Kidney glomerular epithelial cell (primary cell): ENCODE measurements around the gene GEMIN5.
A peak's percentile ranks its signal among the peaks of the same experiment; 100 is the strongest.

Experiments used
- DNase-seq: peaks from one replicate; lab custom pipeline; 2025; lab: John Stamatoyannopoulos, UW

GEMIN5 gene

DNA sequence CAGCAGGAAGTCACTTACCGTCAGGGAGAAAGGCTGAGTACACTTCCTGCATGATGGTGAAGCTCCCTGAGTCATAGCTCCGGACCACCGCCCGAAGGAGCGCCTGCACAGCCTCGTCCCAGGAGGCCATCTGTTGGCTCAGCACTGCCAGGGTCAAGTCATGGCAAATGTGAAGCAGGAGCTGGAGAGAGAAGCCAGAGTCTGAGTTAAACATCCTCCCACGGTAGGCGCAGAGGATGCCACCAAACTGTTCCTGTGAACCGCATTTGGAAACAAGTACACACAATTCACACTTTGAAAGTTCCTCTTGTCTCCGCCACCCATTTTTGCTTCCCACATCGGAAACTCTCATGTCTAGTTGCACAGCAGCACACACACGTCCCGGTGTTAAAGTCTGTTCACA lies 45.6 kb downstream of the GEMIN5 start:
- no peak for DNase-seq

DNA sequence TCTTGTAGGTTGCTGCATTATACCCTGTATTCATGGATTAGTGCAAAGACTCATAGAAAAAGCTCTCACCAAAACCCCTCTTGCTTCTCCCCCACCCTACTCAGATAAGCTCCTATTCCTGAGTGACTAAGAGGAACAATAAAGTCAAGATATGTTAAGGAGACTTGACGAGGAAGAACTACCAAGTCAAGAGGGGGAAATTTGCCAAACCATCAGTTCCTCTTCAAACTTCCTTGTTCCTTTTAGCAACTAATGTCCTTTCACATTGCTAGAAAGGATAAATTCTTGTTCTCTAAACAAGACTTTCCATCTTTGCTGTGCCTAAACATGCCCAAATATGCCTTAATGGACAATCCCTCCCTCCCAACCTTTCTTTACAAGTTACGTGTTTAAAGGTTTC lies 52.6 kb downstream of the GEMIN5 start:
- no peak for DNase-seq

DNA sequence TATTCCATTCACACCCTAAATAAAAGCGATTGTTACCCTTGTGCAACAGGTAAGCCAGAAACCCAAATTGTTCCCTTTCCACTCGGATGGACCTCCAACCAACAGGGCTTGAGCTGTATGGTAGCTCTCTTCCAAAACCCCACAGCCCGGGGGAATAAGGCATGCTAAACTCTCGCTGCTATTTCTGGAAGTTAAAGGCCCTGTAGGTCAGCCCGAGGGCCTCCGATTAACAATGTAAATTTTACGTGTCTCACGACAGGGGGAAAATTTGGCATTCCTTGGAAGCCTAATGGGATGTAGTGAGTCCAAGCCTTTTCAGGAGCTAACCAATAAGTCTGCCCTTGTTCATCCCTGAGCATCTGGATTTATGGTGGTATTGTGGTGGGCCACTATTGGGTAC lies 53.6 kb downstream of the GEMIN5 start:
- DNase-seq: no peak

DNA sequence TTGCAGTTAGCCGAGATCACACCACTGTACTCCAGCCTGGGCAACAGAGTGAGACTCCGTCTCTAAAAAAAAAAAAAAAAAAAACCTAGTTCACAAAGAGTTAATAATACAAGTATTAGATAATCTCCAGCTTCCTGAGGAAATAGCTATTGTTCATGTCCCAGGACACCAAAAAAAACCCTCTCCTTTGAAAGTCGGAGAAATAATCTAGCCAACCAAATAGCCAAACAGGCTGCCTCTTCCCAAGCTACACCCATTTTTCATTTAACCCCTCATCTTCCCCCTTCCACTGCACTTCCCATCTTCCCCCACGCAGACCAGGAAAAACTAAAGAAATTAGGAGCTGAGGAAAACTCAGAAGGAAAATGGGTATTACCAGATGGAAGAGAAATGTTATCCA lies 56.0 kb downstream of the GEMIN5 start:
- DNase-seq: no peak

DNA sequence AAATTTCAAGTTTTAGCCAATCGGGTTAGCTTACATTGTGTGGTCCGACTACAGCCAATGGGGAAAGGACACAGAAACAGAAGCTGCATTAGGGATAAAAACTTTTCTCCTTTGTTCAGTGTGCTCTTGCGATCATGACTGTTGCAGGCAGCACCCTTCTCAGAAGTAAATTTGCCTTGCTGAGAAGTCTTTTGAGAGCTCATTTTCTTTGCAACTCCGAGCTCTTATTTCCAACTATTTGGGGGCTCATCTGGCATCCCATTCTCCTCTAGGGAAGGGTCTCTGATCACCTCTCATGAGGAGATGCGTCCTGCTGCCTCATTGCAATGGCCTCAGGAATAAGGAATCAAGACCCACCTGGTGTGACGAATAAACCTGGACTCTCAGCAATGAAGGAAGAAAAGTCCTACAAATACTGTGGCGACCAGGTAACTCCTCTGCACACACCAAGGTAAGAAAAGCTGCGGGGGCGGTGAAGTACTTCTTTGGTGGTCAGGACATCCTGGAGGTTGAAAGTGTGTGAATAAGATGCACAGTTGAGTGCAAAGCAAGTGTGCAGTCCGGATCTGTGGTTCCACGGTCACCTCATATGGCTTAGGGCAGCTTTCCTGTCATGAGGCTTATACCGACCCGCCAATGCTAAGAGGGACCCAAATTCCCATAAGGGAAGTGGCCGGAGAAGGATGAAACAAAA lies 59.2 kb downstream of the GEMIN5 start:
- DNase-seq: no peak

DNA sequence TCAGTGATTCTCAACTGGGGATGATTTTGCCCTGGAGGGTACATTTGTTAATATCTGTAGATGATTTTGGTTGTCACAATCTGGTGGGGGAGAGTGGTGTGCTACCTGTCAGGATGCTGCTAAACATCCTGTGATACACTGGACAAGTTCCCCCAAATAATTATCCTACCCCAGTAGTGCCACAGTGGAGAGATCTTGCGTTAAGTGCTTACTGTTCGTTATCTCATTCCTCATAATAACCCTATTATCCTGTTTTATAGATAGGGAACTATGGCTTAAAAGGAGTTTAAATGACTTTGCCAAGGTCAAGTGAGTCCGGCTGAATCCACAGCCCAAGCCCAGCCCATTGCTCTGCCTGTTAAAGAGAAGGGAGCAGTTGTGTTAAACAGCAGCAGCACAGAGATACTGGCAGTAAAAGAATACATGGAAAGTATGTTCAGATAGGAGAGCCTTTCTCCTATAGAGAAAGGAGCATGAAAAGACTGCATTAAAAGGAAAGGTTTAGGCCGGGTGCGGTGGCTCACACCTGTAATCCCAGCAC lies 64.2 kb downstream of the GEMIN5 start:
- no peak for DNase-seq

DNA sequence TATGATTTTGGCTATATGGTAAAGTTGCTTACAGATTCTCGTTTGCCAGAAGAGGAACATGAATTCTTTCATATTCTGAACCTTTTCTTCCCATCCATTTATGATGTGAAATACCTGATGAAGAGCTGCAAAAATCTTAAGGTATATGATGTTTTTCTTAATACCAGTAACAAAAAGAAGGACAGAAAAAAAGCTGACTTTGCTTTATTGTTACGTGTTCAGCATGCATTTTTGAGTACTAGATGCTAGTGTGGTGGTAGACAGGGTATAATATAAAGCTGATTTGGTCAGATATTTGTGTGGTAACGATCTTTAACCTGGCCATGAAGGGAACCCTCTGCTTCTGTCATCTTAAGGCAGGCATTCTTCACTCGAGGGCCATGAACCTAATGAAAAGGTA lies 66.3 kb downstream of the GEMIN5 start:
- no peak for DNase-seq

DNA sequence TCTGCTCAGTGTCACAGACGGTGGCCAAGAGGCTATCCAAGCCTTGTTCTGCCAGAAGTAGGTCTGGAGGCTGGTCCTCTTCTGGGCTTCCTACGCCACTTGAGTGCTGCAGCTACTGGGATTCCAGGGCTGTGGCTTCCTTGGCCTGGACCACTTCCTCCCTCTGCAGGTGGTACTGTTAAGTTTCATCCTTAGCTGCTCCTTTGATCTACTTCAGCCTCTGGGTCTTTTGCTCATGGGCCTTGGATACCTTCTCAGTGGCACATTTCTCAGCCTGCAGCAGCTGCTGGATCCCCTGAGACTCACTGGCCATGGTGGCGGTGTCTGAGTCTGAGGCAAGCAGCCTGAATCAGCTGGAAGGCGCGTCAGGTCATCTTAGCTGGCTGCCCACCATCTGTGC lies 69.3 kb downstream of the GEMIN5 start:
- no peak for DNase-seq

DNA sequence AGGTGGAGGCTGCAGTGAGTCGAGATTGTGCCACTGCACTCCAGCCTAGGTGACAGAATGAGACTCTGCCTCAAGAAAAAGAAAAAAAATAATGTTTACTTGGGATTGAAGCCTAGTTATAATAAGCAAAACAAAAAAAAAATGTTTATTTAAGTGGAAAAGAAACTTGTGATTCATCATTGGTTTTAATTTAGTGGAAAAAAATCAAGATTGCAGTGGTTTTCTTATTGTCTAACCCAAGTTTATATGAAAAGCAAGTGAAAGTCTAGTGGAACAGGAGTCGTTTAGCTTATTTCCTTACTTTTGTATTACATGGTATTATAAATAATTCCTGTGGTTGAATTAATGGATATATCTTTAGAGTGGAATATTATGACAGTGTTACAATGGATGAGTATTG lies 71.2 kb downstream of the GEMIN5 start:
- DNase-seq: no peak

DNA sequence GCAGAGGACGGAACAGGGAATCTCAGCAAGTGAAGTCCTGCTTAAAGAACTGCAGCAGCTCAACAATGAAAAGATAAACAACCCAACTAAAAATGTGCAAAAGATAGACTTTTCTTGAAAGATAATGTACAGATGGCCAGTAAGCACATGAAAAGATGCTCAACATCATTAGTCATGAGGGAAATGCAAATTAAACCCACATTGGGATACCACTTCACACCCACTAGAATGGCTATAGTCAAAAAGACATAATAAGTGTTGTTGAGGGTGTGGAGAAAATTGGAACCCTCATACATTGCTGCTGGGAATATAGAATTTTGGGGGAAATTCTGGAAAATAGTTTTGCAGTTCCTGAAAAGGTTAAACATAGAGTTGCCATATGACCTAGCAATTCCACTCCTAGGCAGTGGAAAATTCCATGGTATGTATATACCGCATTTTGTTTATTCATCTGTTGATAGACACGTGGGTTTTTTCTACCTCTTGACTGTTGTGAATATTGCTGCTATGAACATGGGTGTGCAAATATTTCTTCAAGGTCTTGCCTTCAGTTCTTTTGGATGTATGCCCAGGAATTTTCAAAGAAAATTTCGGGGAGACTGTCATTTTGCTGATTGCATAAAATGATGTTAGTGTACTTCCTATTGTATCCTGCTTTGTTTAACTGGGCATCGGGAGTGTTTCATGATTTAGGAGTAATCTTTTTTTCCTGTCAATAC lies 72.4 kb downstream of the GEMIN5 start:
- no peak for DNase-seq

DNA sequence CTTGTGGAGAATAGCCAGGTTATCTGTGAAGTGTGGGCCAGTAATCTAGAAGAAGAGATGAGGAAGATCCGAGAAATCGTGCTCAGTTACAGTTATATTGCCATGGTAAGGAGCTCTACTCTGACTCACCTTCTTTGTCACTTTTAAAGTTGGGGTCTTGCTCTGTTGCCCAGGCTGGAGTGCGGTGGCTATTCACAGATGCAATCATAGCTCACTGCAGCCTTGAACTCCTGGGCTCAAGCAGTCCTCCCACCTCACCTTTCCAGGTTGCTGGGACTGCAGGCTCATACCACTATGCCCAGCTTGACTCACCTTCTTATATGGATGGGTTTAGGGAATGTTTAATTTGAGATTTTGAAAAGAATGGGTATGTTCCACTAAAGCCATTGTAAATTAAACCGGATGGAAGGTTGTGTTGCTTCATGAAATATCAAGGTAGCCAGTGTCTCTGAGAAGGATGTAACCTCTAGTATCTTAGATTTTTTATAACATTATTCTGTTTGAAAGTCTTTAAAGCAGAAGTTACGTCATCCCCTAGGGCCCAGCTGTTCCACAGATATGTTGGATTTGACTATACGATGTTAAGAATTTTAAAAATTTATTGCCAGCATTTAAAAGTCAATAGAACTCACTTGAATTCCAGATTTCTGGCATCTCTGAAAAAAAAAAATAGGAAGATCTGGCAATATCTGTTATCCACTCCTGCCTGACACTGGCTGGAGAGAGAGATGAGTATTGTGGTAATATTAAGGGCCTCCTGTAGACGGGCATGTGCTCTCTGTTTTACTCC lies 74.5 kb downstream of the GEMIN5 start:
- no peak for DNase-seq

DNA sequence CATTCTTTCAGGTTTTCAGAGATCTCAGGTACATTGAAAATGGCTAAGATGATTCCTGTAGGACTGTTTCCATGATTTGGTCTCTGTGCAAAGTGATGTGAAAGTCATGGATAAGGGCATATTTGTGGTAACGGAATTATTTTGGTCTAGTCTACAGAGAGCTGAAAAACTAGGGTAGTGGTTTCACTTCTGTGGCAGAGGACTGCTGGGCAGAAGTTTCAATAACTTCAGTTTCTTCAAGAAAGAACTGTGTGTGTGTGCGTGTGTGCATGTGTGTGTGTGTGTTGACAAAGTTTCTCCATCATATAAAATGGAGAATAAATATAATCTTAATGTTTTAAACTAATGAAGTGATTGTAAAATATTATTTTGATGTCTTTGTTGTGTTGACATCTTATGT lies 75.2 kb downstream of the GEMIN5 start:
- DNase-seq: no peak

DNA sequence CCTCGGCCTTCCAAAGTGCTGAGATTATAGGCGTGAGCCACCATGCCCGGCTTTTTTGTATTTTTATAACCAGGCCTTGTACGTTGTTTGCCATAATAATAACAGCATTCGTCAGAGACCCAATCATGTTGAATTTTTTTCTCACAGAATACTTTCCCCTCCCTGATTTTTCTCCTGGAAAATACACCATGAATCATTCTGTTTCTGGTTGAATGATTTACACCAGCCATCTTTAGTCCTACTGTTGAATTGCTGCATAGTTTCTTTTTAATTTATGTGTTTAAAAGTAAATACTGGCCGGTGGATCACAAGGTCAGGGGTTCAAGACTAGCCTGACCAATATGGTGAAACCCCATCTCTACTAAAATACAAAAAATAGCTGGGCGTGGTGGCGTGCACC lies 76.1 kb downstream of the GEMIN5 start:
- DNase-seq: peak; percentile 60

DNA sequence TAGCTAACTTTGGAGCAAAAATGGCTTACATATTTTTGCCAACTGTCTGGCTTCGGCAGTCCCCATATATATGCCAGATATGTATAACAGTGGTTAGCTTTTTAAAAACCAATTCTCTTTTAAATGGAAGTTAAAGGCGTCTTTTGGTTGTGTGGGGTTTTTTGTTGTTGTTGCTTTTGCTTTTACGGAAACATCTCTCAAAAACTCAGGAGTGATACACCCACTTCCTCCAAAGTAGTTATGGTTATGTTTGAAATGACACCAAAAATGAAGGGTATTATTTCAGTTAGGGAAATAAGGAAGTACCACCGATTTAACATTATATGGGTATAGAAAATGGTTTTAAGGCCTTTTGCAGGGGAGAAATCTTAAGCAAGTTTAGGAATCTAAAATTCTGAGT lies 77.2 kb downstream of the GEMIN5 start:
- no peak for DNase-seq

DNA sequence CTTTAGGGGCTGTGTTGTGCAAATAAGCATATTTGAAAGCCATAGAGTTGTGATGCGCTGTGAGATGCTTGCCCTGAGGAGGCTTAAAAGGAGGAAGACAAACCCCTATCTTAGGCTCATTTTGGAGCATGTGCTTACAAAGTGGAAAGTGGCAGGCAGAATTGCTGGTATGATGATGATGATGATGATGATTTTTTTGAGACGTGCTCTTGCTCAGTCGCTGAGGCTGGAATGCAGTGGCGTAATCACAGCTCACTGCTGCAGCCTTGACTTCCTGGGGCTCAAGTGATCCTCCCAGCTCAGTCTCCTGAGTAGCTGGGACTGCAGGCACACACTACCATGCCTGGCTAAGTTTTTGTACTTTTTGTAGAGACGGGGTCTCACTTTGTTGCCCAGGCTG lies 77.9 kb downstream of the GEMIN5 start:
- DNase-seq: peak; percentile 31

DNA sequence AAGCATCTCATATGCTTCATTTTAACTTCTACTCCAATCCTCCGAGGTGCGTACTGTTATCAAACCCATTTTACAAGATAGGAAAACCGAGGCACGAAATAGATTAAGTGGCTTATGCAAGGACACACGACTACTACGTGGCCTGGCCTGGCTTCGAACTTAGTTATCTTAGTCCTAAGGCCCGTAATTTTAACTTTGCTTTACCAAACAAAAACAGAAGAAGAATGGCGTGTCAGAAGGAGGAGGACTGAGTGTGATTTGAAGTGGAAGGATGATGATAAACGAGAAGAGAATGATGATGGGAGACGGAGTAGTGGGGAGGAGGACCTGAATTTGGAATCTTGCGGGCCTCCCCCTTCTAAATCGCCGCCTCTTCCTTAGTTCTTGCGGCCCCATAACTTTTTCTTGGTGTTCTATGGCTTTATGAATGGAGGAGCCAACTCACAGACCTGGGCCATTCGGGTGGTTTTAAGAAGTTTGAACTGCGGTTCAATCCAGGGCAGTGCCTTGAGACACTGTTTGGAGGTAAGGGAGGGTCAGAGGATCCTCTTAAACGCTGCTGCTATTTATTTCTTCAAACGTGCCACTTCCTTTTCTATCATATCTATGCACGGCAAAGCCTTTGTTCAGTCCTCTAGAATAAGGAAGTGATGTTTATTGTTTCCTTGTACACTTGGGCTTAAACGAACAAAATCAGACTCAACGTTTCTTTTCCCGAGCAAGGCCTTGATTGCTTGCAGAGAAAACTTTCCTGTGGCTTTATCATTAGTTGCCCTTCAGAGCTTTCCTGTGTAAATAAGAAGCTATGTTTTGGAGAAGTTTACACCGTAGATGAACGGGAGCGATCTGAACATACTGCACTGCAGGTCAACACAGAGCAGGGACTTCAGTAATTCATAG lies 78.8 kb downstream of the GEMIN5 start:
- DNase-seq: peak; percentile 41

DNA sequence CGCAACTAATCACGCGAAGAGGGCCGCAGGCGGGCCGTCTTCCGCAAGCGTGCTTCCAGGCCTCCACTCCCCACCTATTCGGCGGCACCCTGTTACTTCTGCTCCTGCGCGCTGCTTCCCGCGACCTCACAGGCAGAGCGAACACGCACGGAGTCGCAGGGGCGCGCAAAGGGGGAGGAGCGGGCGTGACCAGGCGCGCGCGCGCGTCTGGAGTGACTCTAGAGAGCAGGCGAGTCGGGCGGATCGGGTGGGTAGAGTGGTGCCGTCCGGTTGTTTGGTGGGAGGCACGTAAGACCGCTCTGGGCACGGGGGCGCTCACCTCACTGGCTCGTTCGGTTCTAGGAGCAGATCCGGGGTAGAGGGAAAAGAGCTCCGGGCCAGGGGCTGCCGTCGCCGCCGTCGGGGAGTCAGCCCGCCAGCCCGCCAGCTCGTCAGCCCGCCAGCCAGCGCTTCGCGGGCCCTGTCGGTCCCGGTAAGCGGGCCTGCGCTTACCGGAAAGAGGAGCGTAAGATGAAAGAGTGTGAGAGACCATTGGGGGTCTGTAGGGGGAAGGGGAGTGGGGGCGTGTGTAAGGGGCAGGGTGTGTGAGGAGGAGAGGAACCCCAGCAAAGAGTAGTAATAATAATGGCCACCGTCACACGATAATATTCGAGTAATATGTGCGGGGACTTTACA lies 79.6 kb downstream of the GEMIN5 start, which contains the start of gene CNOT8:
Gene CNOT8, plus strand, starts transcription at position 331 of the 675 bp plus-strand sequence. CDS start 4,652 bp downstream, outside the sequence.
- peak; percentile 93 for DNase-seq

DNA sequence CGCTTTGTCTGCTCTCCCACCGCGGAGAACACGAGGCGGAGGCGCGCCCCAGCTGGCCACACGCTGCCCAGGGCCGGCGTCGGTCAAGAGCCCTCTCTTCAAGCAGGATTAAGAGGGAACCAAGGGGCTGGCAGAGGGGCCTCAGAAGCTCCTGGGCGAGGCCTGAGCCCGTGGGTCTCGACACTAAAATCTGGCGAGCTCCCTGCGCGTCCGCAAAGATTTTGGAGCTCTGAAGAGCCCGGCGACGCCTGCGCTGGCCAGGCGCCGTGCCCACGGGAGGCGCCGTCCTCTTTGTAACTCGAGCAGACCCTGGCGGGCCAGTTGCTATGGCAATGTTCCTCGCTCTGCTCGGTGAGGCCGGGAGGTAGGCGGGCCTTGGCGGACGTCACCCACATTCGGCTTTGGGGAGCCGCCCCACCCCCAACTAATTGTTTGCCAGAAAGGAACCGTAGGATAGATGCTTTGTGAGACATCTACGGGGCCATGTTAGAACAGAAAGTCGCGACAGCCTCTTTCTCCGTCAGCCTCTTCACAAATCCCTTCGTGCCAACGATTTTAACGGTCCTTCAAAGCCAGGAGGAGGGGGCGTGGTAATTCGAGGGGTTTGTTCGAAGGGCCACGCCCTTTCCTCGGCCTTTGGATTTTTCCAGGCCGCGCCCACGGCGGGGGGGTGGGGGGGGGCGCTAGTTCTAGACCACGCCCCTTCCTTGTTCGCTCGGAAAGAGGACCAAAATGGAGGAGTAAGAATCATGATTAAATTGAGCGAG lies 80.3 kb downstream of the GEMIN5 start:
- peak; percentile 95 for DNase-seq

DNA sequence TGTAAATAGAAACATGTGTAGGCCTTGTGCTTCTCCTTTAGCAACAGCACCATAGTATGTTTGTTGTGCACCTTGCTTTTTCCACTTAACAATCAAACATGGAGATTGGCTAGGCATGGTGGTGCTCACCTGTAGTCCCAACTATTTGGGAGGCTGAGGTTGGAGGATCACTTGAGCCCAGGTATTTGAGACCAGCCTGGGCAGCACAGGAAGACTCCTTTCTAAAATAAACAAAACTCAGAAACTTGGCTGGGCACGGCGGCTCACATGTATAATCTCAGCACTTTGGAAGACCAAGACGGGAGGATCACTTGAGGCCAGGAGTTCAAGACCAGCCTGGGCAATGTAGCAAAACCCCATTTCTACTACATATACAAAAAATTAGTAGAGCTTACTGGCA lies 86.7 kb downstream of the GEMIN5 start:
- DNase-seq: no peak
